Stimulated activated CD4-positive, alpha-beta T cell treated with anti-CD3 and anti-CD28 coated beads, Interleukin-4, amount 100 ng/mL, for 4 hours (primary cell): ENCODE measurements around the gene FEM1A.
"Not testable (repeated sequence)": the region's sequence is repeated elsewhere in the genome, so short reads cannot be mapped to it uniquely, and the experiment has no call there.

ENCODE experiments used
- DNase-seq, 2 experiments: peaks; one replicate each; pipeline ENCODE4 v3.0.0-alpha.2; 2020

FEM1A gene

GRCh38 chr19:4774136-4774535 lies 17.4 kb upstream of the FEM1A start:
- DNase-seq, result no peak

- DNase-seq, result no peak
These were observed 15.8 kb upstream of the FEM1A start for GRCh38 chr19:4775627-4776152.

GRCh38 chr19:4776436-4777211 lies 14.9 kb upstream of the FEM1A start:
- no peak for DNase-seq

GRCh38 chr19:4778124-4778523 lies 13.4 kb upstream of the FEM1A start:
- DNase-seq, result not testable (repeated sequence)

- DNase-seq, result no peak
These were observed 10.7 kb upstream of the FEM1A start for GRCh38 chr19:4780860-4781259.

GRCh38 chr19:4781801-4782200 lies 9.7 kb upstream of the FEM1A start:
- no peak for DNase-seq

- not testable (repeated sequence) for DNase-seq
These were observed 5.0 kb upstream of the FEM1A start for GRCh38 chr19:4786412-4787016.

GRCh38 chr19:4792019-4792865 lies 708 bp downstream of the FEM1A start:
- DNase-seq, result not testable (repeated sequence)

GRCh38 chr19:4792866-4793195 lies 1.3 kb downstream of the FEM1A start:
- not testable (repeated sequence) for DNase-seq

GRCh38 chr19:4793278-4793677 lies 1.7 kb downstream of the FEM1A start:
- not testable (repeated sequence) for DNase-seq

GRCh38 chr19:4794971-4795370 lies 3.4 kb downstream of the FEM1A start:
- no peak for DNase-seq

GRCh38 chr19:4795400-4795799 lies 3.9 kb downstream of the FEM1A start:
- DNase-seq, result no peak

GRCh38 chr19:4800591-4801081 lies 9.1 kb downstream of the FEM1A start:
- no peak for DNase-seq

- DNase-seq, result no peak
These were observed 9.6 kb downstream of the FEM1A start for GRCh38 chr19:4801085-4801619.

- DNase-seq, result no peak
These were observed 11.2 kb downstream of the FEM1A start for GRCh38 chr19:4802711-4803110.

GRCh38 chr19:4803736-4804695 lies 12.5 kb downstream of the FEM1A start:
- peak; percentile 53 to 58 for DNase-seq

- not testable (repeated sequence) for DNase-seq
These were observed 13.6 kb downstream of the FEM1A start for GRCh38 chr19:4805140-4805539.

- DNase-seq, result no peak
These were observed 14.8 kb downstream of the FEM1A start for GRCh38 chr19:4806384-4806783.

GRCh38 chr19:4807188-4807587 lies 15.7 kb downstream of the FEM1A start:
- DNase-seq, result no peak

GRCh38 chr19:4811328-4812131 lies 20.0 kb downstream of the FEM1A start:
- DNase-seq, result peak; percentile 77 to 92
